ENCODE measurements around the gene FLT3.

DNA sequence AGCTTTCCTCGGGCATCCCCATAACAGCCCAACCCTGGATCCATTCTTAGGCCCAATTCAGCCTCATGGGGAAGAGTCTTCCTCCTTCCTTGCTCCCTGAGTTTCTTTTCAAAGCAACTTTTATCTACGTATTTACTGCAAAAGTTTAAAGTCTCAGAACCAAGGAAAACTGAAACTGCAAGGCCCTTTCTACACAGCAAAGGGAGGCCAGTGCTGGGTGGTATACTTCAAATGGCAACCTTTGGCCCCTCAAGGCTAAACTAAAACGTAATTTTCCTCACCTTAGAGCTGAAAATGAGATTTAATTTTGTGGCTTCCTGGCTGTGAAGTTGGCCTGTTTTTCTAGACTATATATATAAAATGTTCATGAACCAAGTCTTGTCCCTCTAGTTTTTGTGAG lies 136.9 kb downstream of the FLT3 start:
- TF ChIP-seq, protein P1, sequence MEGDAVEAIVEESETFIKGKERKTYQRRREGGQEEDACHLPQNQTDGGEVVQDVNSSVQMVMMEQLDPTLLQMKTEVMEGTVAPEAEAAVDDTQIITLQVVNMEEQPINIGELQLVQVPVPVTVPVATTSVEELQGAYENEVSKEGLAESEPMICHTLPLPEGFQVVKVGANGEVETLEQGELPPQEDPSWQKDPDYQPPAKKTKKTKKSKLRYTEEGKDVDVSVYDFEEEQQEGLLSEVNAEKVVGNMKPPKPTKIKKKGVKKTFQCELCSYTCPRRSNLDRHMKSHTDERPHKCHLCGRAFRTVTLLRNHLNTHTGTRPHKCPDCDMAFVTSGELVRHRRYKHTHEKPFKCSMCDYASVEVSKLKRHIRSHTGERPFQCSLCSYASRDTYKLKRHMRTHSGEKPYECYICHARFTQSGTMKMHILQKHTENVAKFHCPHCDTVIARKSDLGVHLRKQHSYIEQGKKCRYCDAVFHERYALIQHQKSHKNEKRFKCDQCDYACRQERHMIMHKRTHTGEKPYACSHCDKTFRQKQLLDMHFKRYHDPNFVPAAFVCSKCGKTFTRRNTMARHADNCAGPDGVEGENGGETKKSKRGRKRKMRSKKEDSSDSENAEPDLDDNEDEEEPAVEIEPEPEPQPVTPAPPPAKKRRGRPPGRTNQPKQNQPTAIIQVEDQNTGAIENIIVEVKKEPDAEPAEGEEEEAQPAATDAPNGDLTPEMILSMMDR (IDR thresholded peaks at IDR 0.05), result no peak
- TF ChIP-seq POLR2A (IDR thresholded peaks at IDR 0.05), result no peak
- TF ChIP-seq POLR2AphosphoS5 (IDR thresholded peaks at IDR 0.05), result no peak
